Embryonic facial prominence (tissue), 1 donor: ENCODE measurements around the gene TRH.
"Not testable (repeated sequence)": the region's sequence is repeated elsewhere in the genome, so short reads cannot be mapped to it uniquely, and the experiment has no call there.

ENCODE experiments used
- DNase-seq: peaks from one replicate; pipeline ENCODE4 v3.0.0-alpha.2; 2016; ENCODE audit errors: extremely low spot score

Gene TRH

DNA sequence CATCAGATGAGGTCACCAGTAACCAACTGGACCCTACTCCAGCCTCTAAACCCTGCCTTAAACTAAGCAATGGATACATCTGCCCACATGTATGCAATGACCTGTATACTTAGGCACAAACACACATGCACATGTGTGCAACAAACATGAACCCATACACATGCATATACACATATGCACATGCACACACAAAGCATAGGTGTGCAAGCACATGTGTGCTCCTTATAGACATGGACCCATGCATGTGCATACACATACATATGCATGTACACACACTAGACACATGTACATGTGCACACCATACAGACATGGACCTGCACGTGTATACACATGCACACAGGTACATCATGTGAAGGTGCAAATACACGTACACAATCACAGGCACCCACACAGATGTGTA, 8.6 kb upstream of the TRH start:
- no peak for DNase-seq

DNA sequence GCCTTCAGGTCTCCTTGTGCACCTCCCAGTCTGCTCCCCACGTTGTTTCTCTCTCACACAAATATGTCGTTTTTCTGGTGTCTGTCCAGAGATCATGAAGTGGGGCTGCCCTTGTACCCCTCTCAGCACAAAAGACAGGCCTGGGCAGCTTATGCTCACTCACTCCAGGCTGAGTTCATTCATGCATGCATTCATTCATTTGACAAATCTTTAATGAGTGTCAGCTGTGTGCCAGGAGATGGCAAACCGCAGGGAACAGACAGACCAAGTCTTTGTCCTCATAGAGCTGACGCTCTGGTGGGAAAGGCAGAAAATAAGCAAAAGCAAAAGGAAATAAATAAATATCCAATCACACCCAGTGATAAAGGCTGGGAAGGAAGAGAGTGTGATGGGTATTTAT, 7.6 kb upstream of the TRH start:
- no peak for DNase-seq

DNA sequence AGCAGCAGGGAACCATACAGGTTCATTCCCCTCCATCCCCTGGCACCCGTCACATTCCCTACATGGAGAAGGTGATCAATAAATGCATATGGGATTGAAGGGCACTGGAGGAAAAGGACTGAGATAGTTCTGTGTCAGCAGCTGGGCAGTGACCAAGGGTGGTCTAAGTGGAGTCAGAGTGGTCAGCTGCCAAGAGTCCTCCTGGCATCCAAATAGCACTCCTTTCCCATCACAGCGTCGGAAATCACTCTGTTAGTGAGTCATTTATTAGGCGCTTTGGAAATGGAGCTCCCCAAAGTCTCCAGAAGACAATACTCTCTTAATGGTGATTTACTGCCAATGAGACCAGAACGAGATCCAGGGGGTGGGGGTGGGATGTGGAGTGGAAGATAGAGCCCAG, 6.8 kb upstream of the TRH start:
- DNase-seq: no peak

DNA sequence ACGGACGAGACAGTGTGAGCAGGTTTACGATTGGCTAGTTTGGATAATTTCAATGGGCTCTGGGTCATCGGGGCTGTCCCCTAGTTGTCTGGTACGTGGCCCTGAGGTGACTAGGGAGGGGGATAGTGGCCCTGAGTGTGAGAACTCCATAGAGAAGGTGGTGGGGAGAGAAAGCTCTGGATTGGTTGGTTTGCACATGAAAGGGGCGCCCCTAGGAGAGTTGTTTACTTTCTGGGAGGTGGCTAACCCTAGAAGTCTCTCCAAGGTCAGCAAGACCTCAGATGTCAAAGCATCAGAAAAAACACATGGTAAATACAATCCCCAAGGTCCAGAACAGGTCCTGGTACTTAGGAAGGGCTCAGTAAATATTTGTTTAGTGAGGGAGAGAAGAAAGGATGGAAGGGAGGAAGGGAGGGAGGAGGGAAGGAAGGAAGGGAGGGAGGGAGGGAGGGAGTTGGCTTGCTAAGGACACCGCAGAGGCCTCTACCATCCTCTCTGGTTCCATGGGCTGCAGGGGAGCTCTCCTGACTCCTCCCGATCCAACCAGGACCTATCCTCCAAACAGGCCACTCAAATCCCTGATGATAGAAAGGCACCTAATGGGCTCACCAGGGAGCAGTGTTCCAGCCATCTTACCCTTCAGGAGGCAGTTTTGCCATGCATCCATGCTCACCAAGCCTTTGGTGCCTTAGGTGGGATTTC, 3.0 kb upstream of the TRH start:
- no peak for DNase-seq

DNA sequence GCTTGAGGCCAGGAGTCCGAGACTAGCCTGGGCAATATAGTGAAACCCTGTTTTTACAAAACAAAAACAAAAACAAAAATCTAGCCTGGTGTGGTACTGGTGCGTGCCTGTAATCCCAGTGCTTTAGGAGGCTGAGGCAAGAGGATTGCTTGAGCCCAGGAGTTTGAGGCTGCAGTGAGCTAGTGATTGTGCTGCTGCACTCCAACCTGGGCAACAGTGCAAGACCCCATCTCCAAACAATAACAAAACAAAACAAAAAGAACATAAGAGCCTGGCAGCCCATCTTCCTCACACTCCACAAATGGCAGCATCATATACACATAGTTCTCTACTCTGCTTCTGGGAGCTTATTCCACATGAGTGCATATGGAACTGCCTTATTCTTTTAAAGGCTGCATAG, 2.2 kb upstream of the TRH start:
- DNase-seq: no peak

DNA sequence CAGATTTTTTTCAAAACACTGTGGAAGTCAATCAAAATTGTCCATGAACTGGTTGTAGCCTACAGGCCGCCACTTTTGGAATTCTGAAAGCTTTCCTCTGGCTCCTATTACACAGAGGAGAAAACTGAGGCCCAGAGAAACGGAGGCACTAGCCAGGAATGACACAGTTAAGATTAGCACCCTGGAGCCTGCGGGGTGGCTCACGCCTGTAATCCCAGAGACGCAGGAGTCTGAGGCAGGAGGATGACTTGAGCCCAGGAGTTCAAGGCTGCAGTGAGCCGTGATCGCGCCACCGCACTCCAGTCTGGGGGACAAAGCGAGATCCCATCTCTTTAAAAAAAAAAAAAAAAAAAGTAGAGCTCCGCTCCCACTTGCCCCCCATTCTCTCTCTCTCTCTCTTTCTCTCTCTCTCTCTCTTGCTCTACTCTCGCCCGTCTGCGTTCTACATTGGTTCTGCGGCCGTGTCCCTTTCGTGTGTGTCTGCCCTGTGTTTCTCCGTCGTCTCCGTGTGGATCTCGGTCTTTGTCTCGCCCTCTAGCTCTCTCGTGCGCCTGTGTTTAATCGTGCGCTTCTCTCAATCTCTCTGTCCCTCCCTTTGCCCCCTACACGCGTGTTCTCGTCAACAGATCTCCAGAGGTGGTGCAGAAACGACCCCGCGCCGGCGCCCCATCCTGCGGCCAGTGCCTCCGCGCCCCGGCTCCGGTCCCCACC, 512 bp upstream of the TRH start:
- no peak for DNase-seq

DNA sequence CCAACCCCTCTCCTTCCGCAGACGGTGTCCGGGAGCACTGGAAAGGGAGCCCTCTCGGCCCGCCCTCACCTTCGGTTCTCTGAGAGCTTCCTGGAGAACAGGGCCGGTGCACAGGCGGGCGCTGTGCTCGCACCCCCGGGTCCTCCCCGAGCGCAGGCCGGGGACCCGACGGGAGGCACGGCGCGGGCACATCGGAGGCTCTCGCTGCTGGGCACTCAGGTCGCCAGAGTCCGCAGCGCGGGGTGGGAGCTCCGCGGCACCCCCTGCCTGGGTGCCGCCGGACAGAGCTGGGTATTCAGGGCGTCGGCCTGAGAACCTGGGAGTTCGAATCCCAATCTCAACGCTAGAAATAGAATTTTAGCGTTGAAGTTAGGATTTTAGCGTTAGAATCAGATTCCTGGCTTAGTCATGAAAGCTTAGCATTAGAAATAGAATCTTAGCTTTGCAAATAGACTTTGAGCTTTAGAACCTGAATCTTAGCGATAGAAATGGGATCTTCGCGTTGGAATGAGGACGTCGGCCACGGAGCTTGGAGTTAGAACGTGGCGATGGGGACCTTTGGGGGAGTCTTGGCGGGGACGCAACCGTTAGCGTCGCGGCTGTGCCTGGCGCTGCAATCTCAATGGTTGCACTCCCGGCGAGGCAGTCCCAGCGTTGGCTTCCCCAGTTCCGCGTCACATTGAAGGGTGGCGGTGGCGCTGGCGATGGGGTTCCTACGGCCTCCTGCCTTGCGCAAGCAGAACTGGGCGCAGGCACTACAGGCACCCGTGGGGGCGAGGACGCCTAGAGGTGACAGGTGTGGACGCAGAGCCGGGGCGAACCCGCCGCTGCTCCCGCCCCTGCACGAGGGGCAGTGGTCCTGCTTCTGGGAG, 549 bp downstream of the TRH start:
- DNase-seq: no peak

DNA sequence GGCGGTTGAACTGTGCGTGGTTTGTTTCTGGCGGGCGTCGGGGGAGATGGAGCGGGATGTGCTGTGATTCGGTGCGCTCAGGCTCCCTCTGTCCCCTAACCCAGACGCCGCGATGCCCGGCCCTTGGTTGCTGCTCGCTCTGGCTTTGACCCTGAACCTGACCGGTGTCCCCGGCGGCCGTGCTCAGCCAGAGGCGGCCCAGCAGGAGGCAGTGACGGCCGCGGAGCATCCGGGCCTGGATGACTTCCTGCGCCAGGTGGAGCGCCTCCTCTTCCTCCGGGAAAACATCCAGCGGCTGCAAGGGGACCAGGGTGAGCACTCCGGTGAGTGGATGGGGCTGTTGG, 1.2 kb downstream of the TRH start:
- DNase-seq: no peak

DNA sequence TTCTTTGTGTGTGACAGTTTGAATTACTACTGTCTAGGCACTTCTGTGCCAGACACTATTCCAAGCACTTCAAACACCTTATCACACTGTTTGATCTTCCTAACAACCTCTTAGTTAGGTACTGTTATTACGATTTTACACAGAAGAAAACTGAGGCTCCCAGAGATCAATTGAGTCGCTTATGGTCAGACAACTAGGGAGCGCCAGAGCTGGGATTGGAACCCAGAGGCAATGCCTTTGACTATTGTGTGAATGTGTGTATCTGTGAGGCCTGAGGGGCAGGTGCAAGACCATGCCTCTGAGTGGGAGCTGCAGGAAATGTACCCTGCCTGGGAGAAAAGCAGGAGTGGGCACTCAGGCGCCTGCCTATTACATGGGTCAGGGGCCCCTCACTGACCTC, 1.8 kb downstream of the TRH start:
- DNase-seq: no peak

DNA sequence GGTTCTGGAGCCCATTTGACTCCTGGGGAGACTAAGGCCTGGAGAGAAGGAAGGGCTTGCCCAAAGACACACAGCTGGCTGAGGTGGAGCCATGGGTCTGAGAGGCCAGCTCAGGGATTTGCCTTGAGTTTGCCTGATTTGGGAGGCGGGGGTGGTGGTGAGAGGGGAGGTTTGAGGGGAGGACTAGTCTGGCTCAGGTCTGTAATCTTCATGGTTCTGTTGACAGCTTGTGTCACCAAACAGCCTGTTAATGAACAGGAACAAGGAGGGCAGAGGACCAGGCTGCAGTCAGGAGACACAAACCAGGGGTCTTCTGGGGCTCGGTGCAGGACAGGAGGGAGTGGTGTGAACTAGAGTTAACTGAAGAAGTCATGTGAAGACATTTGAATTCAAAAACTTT, 3.6 kb downstream of the TRH start:
- no peak for DNase-seq

DNA sequence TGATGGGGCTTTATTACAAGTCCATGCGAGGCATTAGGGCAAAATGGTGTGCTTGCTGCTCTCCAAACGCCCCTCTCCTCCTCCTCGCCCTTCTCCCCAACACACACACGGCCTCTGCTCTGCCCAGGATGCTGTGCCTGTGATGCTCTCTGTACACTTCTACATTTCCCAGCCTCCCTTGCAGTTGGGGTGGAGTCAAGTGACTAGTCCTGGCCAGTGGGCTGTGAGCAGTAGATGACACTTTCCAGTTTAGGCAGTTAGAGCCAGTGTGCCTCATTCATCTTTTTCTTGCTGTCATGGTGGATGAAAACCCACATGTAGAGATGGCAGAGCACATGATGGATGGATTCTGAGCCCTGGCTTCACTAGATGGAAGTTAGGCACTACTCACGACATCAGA, 5.4 kb downstream of the TRH start:
- DNase-seq: no peak

DNA sequence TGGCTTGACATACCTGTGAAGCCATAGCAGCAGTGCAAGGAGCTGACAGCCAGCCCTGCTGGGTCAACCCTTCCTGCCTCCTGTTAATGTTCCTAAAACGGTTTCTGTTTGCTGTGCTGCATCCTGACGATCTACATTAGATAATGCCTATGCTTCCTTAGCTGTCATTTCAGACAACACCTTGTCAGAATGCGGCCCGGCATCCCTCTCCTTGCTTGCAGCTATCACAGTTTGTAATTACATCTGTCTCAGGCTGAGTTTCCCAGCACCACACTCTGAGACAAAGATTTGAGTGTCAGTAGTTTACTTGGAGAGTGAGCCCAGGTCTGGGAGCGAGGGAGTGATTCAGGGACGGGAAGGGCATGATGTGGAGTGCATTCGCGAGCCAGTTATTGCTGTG, 9.0 kb downstream of the TRH start:
- DNase-seq: no peak

DNA sequence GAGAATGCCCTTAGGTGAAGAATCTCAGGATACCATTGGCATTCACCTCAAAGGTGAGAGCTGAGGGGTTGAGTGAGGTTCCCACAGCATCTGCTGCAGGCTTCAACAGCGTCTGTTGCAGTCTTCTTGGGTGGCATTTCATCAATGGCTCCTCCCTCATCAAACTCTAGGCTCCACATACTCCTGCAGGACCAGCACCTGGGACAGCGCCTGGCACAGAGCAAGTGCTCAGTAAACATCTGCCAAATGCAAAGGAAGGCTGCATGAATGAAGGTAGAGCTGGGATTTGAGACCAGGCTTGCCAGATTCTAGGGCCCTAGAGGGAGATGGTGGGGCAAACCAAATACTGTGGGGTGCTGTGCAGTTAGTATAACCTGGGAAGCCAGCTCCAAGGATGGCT, 9.6 kb downstream of the TRH start:
- no peak for DNase-seq

DNA sequence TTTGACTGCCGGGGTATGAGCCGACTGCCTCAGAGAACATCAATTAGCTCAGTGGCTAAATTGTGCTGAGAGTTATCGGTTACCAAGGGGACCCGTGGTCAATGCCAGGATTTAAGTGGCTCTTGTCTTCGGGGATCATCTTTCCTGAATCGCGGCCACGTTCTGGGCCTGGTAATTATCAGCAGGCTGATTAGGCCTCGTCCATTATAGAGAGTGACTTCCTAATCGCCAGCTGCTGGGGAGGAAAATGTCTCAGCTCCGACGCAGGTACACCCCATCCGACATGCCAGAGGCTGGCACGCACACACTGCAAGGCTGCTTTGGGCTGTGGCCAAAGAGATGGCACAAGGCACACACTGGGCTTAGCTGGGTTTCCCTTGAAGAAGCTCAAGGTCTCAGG, 10.6 kb downstream of the TRH start:
- no peak for DNase-seq

DNA sequence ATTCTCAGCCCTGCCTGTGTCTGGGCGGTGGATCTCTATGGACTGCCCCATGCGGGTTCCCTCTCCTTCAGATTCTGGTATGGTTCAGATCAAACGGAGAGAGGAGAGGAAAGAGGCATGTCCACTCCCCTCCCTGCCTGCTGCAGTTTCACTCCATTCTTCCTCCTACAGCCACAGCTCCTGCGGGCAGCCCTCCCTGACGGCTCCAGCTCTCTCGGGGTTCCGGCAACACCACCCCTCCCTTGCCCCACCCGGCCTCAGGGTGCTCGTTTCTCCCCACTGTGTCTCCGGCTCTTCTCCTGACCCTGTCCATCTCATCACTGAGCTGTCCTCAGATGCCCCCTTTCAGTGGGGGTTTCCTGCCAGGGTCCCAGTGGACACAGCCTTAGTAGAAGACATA, 13.9 kb downstream of the TRH start:
- DNase-seq: no peak

DNA sequence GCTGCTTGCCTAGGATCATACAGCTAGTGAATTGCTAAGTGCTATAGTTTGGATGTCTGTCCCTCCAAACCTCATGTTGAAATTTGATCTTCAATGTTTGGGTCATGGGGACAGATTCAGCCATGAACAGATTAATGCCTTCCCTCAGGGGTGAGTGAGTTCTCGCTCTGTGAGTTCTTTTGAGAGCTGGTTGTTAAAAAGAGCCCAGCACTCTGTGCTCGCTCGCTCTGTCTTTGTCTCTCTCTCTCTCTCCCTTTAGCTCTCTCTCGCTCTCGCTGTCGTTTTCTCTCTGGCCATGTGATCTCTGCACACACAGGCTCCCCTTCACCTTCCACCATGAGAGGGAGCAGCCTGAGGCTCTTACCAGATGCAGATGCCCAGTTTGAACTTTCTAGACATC, 14.9 kb downstream of the TRH start:
- DNase-seq: no peak

DNA sequence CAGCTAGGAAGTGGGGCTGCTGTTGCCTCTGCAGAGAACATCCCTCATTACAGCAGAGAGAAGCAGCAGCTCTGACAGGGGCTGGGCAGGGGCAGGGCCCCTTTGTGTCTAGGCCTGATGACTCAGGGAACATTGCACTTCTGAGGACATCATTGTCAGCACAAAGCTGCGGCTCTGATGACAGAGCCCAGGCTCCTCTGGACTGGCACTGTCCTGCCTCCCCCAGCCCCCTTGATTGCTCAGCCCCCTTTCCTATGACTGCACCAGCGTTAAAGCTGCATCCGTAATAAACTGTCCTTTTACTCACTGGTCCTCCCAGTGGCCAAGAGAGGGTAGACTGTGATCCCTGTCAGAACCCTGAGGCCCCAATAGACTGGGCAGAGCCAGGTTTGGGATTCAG, 18.3 kb downstream of the TRH start:
- DNase-seq: no peak

DNA sequence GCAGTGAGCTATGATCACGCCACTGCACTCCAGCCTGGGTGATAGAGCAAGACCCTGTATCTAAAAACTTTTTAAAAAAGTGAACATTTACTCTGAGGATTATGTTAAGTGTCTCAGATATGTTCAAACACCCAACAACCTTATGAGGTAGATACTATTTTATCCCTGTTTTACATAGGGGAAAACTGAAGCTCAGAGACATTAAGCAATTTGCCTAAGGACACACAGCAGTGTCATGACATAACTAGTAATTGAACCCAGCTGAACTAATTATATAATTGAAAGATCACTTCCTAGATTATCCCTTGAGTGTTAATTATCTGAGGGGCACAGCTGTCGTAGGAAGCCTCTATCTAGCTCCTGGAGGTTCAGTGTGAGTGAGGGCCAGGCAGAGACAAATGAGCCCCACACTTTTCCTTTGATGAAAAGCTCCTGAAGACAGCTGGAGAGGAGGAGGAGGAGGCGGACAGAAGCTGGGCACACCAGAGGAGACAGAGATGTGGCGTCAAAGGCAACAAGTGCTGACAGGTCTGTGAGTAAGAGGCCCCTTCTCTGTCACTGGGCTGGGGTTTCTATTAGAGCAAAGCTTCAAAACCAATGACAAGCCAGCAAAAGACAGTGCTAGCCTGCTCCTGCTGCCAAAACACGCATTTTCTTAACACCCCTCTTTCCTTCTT, 20.5 kb downstream of the TRH start:
- no peak for DNase-seq

DNA sequence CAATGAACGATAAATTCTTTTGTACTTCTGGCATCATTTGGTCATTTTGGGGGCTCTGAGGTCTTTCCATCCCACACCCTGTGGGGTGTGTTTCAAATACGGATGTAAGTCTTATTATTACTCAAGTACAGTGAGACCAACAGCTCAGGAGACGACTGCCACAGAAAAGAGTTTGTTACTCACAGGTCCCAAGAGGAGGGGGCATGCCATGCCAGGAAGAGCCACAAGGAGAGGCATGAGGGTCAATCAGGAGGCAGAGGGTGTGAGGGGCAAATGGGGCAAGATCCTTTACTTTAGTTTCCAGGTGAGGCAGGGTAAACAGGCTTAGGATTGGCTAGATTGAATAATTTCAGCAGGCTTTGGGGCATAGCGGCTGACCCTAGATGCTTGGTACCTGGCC, 21.6 kb downstream of the TRH start:
- no peak for DNase-seq

DNA sequence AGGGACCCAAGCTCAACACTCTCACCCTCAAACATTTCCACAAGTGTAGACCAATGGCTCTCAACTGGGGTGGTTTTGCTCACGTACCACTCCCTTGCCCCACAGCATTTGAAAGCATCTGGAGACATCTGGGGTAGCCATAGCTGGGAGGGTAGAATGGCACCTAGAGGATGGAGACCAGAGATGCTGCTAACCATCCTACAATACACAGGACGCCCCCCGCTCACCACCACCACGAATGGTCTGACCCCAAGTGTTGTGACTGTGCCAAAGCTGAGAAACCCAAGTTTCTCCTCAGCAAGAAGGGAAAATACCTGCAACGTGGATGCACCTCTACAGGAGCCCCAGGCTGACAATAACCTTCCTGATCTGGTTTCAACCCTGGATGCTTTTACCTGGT, 24.7 kb downstream of the TRH start:
- DNase-seq: not testable (repeated sequence)

DNA sequence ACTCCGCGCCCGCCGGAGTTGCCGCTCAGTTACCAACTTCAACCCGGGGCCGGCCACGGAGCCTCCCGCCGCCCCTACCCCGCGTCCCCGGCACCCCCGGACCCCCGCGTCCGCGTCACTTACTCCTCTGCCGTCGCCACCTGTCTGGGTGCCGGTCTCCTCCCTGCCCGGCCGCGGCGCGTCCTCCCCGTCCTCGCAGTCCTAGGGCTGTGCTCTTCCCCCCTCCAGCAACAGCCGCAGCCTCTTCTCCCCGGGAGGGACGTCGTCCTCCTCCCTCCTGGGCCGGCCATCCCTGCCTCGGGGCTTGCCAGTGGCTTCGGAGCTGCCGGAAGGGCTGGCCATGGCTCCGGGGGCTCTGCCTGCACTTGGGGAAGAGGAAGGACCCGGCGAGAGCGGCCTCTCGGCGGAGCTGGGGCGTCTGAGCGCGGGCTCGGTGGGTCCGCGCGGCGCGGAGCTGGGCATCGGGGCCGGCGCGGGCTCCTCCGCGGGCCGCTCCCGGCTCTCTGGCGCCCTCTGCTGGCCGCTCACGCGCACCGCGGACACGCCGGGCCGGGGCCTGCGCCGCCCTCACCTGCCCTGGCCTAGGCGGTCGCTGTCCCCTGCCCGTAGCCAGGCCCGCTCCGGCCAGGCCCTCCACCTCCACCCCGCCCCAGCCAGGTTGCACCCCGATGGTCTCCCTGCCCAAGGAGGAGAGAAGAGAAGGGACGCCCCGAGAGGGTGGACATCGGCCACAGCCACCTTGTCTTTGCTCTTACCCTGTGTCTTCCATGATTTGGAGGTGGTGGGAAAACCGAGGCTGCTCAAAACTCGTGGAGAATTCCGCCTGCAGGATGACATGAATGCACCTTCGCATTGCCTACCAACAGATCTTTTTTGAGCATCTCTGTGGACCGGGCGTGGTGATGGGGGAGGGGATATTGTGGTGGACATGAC, 28.4 kb downstream of the TRH start:
- DNase-seq: not testable (repeated sequence)
